Esophagus (tissue), 2 donors: ENCODE results near the gene CLDN2. TPM values are rescaled to one million over a fixed set of nuclear protein-coding genes. Genes with fewer than 3 reads are reported as not detected.

Source experiments
- H3K27ac ChIP-seq, 2 donors: one replicate each; pipeline ENCODE4 v1.5.1; 2013; ENCODE audit warnings: low read depth in 2 of 2, mild to moderate bottlenecking in 2 of 2, inconsistent platforms in 1 of 2, low read length in 1 of 2, moderate library complexity in 1 of 2
- H3K27me3 ChIP-seq, 2 donors: one replicate each; pipeline ENCODE4 v1.6.1; 2013; ENCODE audit warnings: low read length in 2 of 2, control low read depth in 1 of 2, mild to moderate bottlenecking in 1 of 2; ENCODE audit not compliant: insufficient read depth in 2 of 2, control insufficient read depth in 1 of 2
- H3K36me3 ChIP-seq, 2 donors: one replicate each; pipeline ENCODE4 v1.6.1; 2013; ENCODE audit warnings: low read length in 1 of 2; ENCODE audit not compliant: control insufficient read depth in 2 of 2, insufficient read depth in 2 of 2
- H3K4me1 ChIP-seq, 2 donors: one replicate each; pipeline ENCODE4 v1.6.1; 2013; ENCODE audit warnings: low read length in 1 of 2; ENCODE audit not compliant: control insufficient read depth in 2 of 2, insufficient read depth in 2 of 2
- H3K4me3 ChIP-seq, 2 donors: one replicate each; pipeline ENCODE4 v1.5.1; 2013; ENCODE audit warnings: low read length in 2 of 2, mild to moderate bottlenecking in 2 of 2, low read depth in 1 of 2, moderate library complexity in 1 of 2
- H3K9me3 ChIP-seq, 2 donors: one replicate each; pipeline ENCODE4 v1.6.1; 2013; ENCODE audit warnings: mild to moderate bottlenecking in 2 of 2, low read depth in 1 of 2, low read length in 1 of 2, moderate library complexity in 1 of 2; ENCODE audit not compliant: control insufficient read depth in 2 of 2, insufficient read depth in 1 of 2
- WGBS, 2 donors: extraction: QIAGEN DNeasy Blood & Tissue Kit; methylation state at CpG; one replicate each; pipeline ENCODE4 v1.1.7; 2013; 5-methylcytosine and 5-hydroxymethylcytosine counted together
- polyA plus RNA-seq, 2 donors: library from polyadenylated mRNA; stranded (reverse); fragments of 200-250 nt; gene quantifications; one replicate each; pipeline ENCODE4 v1.2.3, GENCODE V29; 2013
- donor health status: healthy with polysubstance abuse.
- donor health status: Bipolar disorder and iron deficiency.

Gene CLDN2
- polyA plus RNA-seq, 2 donors: not detected

DNA sequence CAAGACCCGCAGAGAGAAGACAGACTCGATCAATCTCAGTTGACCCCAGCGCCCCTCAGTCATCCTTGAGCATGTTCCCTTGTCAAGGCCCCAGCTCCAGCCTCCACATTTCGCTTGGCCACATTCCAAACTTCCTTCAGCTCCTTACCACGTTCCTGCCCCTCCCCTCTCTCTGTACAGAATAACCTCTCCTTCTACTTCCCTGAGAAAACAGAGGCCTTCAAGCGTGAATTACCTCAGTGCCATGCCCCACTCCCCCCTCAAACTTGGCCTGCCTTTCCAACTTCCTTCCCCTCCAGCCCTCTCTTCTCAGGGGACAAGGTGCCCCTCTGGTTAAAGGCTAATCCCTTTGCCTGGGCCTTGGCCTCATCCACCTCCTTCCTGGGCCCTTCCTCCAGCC, 13.8 kb upstream of the CLDN2 start:
- Histone ChIP-seq H3K9me3 (no peaks in the 10 kb centered on the region), H3K4me1 (no peaks in the 10 kb centered on the region), H3K27me3 (no peaks in the 10 kb centered on the region), H3K27ac (no peak overlapping the region), H3K36me3 (no peaks in the 10 kb centered on the region), H3K4me3 (no peak overlapping the region)
- 53 to 58% methylated on average over 6 of the region's 6 CpGs for WGBS, 2 donors

DNA sequence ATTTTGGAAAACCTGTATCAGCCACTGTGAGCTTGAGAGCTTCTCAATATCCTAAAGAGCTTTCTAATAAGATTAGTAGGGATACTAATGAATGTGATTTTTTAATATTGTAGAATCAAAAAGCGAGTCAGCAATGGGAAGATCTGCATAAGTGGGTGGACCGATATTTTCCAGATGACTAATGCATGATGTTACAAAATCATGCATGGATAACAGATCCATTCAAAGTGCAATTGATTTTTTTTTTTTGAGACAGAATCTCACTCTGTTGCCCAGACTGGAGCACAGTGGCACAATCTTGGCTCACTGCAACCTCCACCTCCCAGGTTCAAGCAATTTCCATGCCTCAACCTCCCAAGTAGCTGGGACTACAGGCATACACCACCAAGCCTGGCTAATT, 7.3 kb upstream of the CLDN2 start:
- no peak overlapping the region for H3K27ac ChIP-seq
- no peak overlapping the region for H3K4me3 ChIP-seq
- H3K27me3 ChIP-seq: peaks cover 0 to 13% of the 10 kb centered on the region in 2 donors
- WGBS, 2 donors: 31 to 59% methylated on average over 2 of the region's 2 CpGs
- no peaks in the 10 kb centered on the region for H3K4me1 ChIP-seq
- no peaks in the 10 kb centered on the region for H3K9me3 ChIP-seq
- no peaks in the 10 kb centered on the region for H3K36me3 ChIP-seq

DNA sequence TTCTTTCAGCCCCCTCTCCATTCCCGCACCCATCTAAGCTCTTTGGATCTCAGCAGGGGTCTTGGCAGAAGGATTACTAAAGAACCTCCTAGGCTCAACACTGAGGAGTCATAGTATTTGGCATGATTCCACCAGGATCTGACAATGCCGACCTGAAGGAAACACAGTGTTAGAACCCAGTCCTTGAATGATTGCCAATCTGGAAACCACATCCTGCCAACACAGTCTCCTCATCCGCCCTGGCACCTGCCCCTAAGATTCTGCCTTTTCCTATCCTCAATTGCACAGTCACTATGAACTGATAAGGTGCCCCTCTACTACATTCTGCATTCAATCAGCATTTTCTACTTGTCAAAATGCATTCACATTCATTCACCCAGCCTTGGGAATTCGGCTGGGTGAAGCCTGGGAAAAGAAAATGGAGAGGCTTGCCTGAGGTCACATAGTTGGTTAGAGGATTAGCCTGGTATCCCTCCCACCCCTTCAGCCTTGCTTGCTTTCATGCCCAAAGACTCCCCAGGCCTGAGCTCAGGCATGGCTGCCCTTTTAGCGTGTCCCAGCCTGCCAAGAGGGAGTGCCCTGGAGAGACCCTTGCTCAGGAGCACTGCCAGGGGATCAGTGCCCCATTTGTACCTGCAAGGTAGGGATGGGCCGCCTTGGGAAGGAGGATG, 2.2 kb upstream of the CLDN2 start:
- Histone ChIP-seq H3K36me3 (no peaks in the 10 kb centered on the region), H3K27me3 (peaks cover 0 to 17% of the 10 kb centered on the region in 2 donors), H3K4me3 (no peak overlapping the region), H3K9me3 (no peaks in the 10 kb centered on the region), H3K4me1 (peaks cover 0 to 3% of the 10 kb centered on the region in 2 donors), H3K27ac (no peak overlapping the region)
- 27 to 42% methylated on average over 6 of the region's 6 CpGs for WGBS, 2 donors

DNA sequence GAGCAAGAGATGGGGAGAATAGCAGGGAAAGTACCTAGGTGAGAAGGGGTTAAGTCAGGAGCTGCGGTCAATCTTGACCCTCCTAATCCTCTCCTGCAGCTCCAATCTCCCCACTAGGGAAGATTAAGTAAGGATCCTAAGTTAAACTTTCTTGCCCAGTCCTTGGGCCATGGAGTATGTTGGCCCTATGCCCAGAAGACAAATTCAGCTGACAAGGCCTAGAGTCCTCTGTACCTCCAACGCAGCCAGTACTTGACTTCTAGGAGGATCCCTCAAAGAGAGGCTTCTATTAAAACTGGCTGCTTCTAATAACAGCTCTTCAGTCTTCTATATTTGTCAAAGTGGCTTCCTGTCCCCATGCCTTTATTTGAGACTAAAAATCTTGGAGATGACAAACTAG, 1.4 kb downstream of the CLDN2 start:
- Histone ChIP-seq H3K36me3 (no peaks in the 10 kb centered on the region), H3K27me3 (peaks cover 0 to 9% of the 10 kb centered on the region in 2 donors), H3K27ac (no peak overlapping the region), H3K9me3 (no peaks in the 10 kb centered on the region), H3K4me1 (peaks cover 0 to 3% of the 10 kb centered on the region in 2 donors), H3K4me3 (no peak overlapping the region)
- 66 to 69% methylated on average over 2 of the region's 2 CpGs for WGBS, 2 donors

DNA sequence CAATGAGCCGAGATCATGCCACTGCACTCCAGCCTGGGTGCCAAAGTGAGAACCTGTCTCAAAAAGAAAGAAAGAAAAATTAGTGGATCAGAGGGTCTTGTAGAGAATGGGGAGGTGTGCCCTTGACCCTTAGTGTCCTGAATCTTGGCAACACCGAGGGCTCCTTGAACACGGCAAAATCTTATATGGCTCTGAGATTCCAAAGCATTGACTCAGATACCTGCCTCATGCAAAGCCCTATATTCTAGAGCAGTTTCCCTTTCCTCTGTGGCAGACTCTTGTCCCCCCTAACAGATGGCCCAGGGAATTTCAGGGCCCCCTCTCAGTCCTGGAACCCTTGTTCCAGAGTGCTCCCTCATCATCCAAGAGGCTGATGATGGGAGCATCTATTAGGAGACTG, 6.8 kb downstream of the CLDN2 start:
- H3K27ac ChIP-seq: no peak overlapping the region
- peaks cover 0 to 3% of the 10 kb centered on the region in 2 donors for H3K27me3 ChIP-seq
- H3K4me3 ChIP-seq: no peak overlapping the region
- H3K36me3 ChIP-seq: no peaks in the 10 kb centered on the region
- H3K4me1 ChIP-seq: no peaks in the 10 kb centered on the region
- WGBS, 2 donors: 82 to 85% methylated on average over 3 of the region's 3 CpGs
- H3K9me3 ChIP-seq: no peaks in the 10 kb centered on the region

DNA sequence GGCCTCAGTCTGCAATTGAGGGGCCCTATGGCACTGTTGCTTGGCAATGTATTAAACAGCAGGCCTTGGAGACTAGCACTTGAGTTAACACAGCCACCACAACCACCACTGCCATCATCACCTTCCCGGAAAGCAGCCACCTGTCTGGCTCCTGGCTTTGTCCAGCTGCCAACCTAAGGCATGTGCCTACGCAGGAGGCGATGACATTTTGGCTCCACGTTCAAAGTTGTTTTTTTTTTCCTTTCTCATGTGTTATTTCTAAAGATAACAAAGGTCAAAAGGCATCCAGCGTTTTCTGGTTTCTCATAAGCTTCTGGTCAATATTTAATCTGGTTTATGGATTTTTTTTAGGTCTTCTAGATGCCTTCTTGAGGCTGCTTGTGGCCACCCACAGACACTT, 7.5 kb downstream of the CLDN2 start:
- Histone ChIP-seq H3K4me3 (no peak overlapping the region), H3K4me1 (no peaks in the 10 kb centered on the region), H3K36me3 (no peaks in the 10 kb centered on the region), H3K27me3 (no peaks in the 10 kb centered on the region), H3K27ac (no peak overlapping the region), H3K9me3 (no peaks in the 10 kb centered on the region)
- WGBS, 2 donors: 46 to 51% methylated on average over 5 of the region's 5 CpGs

DNA sequence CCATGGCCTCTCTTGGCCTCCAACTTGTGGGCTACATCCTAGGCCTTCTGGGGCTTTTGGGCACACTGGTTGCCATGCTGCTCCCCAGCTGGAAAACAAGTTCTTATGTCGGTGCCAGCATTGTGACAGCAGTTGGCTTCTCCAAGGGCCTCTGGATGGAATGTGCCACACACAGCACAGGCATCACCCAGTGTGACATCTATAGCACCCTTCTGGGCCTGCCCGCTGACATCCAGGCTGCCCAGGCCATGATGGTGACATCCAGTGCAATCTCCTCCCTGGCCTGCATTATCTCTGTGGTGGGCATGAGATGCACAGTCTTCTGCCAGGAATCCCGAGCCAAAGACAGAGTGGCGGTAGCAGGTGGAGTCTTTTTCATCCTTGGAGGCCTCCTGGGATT, 8.0 kb downstream of the CLDN2 start:
- Histone ChIP-seq H3K4me3 (no peak overlapping the region), H3K27ac (no peak overlapping the region), H3K4me1 (no peaks in the 10 kb centered on the region), H3K9me3 (no peaks in the 10 kb centered on the region), H3K27me3 (no peaks in the 10 kb centered on the region), H3K36me3 (no peaks in the 10 kb centered on the region)
- 84 to 93% methylated on average over 4 of the region's 4 CpGs for WGBS, 2 donors

DNA sequence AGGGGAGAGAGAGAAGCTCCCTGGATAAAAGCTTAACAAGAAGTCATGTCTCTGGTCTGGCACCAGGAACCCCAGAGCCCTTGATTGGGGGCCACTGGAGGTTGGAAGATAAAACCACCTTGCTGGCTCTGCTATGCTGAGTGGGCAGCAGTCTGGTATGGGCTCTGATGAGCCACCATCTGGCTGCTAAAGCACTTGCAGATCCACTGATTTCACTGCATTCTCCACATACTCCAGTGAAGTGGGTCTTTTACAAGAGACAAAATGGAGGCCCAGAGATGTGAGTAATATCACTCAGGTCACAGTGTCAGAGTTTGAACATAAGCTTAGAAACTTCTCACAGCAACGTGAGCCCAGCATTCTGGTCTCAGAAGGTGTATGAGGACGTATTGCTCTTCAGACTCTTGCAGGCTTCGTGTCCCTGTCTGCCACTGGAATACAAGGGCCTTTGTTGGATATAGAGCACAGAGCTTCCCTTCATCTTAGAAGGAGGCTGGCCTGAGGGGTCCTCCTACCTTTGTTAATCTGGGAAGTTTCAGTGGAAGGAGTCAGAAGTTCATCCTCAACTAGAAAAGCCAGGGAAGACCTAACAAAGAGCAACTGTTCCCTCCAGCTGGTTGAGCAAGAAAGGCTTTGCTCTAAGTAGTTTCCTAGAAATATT, 11.8 kb downstream of the CLDN2 start:
- H3K9me3 ChIP-seq: no peaks in the 10 kb centered on the region
- no peaks in the 10 kb centered on the region for H3K36me3 ChIP-seq
- H3K27me3 ChIP-seq: no peaks in the 10 kb centered on the region
- H3K4me1 ChIP-seq: no peaks in the 10 kb centered on the region
- WGBS, 2 donors: 74 to 92% methylated on average over 3 of the region's 3 CpGs
- H3K4me3 ChIP-seq: no peak overlapping the region
- no peak overlapping the region for H3K27ac ChIP-seq

DNA sequence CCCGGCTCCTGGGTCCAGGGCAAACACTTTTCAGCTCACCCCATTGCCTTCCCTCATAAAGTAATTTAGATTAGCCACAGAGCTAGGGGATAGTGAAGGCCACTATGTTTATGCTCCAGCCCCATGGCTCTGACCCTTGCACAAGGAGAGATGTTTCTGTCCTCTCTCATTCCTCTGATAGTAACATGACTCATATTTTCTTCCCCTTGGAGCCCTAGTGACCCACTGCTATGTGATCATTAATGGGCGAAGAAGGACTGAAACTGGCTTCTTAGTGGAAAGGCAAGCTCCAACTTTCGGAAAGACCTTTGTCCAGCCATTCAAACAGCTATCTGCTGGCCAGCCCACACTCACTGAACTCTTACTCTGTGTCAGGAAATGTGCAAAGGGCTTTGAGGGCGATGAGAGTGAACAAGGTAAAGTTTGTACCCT, 12.3 kb downstream of the CLDN2 start:
- 66 to 85% methylated on average over 4 of the region's 4 CpGs for WGBS, 2 donors
- Histone ChIP-seq H3K9me3 (no peaks in the 10 kb centered on the region), H3K4me3 (no peak overlapping the region), H3K4me1 (no peaks in the 10 kb centered on the region), H3K36me3 (no peaks in the 10 kb centered on the region), H3K27ac (no peak overlapping the region), H3K27me3 (peaks cover 0 to 2% of the 10 kb centered on the region in 2 donors)
